ENCODE measurements around the gene OR2T5.
"Not testable (repeated sequence)": the region's sequence is repeated elsewhere in the genome, so short reads cannot be mapped to it uniquely, and the experiment has no call there.

The OR2T5 gene, protein sequence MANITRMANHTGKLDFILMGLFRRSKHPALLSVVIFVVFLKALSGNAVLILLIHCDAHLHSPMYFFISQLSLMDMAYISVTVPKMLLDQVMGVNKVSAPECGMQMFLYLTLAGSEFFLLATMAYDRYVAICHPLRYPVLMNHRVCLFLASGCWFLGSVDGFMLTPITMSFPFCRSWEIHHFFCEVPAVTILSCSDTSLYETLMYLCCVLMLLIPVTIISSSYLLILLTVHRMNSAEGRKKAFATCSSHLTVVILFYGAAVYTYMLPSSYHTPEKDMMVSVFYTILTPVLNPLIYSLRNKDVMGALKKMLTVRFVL

DNA sequence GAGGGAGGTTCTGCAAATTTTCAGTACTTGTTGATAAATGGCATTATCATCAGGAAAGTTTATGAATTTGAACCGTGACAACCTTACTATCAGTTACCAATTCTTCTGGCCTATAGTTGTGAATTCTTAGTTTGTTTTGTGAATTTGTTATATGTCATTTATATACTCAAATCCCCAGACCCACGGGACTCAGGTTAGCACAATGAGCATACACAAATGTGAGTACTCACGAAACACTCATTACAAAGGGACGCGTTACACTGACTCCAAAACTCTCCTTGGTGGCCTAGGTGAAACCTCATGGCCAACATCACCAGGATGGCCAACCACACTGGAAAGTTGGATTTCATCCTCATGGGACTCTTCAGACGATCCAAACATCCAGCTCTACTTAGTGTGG lies at the start of gene OR2T5:
OR2T5 (plus strand) TSS at position 301 of the 400 bp plus-strand sequence; CDS start at position 301, 0 bp downstream.
- in situ Hi-C loops (cut with MboI; ENCODE audit: low sequenced_read_pairs) = not testable (repeated sequence)

DNA sequence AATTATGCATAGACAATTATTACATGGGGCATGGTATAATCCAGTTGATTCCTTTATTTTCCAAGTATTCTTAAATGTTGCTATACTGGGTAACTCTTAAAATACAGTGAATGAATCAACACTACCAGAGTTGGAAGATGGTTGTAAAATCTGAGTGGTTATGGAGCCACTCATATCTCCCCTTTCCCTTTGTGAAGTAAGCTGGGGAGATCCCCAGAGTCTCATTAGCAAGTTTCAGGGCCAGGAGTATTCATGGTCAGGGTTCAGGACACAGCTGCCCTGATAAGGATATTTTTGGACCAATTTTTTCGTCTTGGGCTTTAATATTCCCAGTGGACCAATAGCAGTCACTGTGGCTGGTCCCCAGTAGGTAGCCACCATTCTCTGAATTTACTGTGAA lies 49.7 kb upstream of the OR2T5 start:
- in situ Hi-C loops (cut with MboI; ENCODE audit: low sequenced_read_pairs) = not testable (repeated sequence)

DNA sequence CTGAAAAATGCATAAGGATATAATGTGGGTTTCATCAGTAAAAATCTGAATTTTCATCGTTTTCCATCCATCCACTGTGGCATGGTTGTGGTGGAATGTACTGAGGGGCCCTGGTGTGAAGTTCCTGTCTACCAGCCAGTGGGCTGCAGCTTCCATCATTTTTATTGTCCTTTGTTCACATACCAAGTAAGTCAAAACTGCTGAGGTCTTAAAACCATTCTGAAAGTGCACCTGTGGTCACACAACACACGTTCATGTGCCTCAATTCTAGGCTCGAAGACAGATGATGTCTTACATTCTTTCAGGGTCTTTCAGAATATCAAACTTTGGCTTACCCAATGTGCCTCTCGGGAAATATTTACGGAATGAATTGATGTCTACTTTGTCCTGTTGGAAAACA lies 49.1 kb upstream of the OR2T5 start:
- in situ Hi-C loops (cut with MboI; ENCODE audit: low sequenced_read_pairs) = not testable (repeated sequence)

DNA sequence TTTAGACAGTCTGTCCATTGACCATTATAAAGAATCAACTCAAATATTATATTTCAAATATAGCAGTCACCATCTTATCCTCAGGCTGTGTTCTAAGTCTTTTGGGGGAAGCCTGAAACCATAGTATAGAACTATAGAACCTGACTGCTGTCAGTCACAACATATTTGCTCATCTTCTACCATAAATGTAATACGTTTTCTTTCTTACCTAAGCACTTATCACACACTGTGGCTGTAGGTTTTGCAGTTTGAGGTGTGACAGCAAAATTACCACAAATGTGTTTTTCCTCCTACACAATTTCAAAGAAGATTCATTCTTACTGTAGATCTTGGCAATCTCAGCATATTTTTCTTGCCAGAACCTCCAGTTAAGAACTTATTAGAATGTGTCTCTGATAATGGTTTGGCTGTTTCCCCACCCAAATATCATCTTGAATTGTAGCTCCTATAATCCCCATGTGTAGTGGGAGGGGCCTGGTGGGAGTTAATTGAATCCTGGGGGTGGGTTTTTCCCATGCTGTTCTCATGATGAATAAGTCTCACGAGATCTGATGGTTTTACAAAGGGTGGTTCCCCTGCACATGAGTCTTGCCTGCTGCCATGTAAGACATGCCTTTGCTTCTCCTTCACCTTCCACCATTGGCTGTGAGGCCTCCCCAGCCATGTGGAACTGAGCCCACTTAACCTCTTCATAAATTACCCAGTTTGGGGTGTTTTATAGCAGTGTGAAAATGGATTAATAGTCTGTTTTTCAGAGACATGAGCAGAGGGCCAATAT lies 45.7 kb upstream of the OR2T5 start:
- in situ Hi-C loops (cut with MboI; ENCODE audit: low sequenced_read_pairs) = not testable (repeated sequence)

DNA sequence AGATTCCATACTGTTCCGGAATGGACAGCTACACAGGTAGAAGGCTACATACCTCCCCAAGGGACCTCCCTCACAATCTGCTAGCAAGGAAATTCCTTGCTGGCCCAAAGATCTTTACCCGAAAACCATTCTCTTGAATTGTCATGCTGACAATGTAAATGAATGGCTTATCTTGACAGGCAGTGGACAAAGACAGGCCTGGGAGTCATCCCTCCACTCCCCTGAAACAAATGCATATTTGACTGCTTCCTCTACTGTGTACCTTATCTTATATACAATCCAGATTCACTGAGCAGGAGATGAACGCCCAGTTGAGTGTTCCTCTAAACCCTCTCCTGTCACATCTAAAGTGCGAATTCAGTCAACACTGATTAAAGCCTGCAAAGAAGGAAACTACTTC lies 43.8 kb upstream of the OR2T5 start:
- in situ Hi-C loops (cut with MboI; ENCODE audit: low sequenced_read_pairs) = not testable (repeated sequence)

DNA sequence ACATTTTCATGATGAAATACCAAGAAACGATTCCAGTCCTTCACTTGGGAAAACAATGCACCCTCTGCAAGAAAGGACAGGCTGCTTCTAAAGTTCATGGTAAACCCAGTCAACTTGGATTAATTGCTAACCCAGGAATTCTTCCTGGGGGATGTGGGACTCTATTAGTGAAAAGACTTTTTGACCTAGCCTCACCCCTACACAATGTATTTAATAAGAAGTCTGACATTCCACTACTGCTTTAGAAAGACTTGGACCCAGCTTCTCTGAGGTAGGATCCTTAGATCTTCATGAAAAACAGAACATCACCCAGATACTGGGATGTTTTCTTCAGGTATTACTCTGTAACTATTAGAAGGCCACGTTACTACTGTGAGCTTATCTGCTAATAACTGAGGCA lies 43.0 kb upstream of the OR2T5 start, which contains the start of gene OR2T2:
OR2T2 (plus strand) TSS at position 239 of the 400 bp plus-strand sequence. CDS start 7,161 bp downstream, outside the sequence.
- in situ Hi-C loops (cut with MboI; ENCODE audit: low sequenced_read_pairs) = not testable (repeated sequence)

DNA sequence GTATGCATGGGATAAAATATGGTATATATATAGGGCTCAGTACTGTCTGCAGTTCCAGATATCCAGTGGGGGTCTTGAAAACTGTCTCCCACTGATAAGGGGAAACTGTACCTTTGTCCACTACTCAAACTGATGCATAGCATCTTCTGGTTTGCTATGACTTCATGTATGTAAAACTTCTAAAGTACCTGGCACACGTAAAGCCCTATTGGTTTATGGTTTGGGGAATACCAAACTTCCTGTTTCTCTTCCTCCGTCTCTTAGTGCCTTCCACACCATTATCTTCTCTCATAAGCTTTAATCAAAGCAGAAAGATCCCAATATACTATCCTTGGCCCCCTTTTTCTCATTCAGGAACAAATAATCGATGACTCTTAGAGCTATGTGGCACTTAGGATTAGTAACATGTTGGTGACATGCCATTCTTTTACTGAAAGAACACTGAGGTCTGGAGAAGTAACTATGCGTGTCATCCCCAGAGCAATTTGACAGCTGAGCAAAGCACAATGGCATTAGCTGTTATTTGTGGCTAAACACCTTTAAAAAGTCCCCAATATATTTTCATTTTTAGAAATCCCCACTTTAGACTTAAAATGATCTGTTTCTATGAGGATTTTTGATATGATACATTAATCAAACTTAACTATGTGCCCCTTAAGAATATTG lies 39.8 kb upstream of the OR2T5 start:
- in situ Hi-C loops (cut with MboI; ENCODE audit: low sequenced_read_pairs) = not testable (repeated sequence)

DNA sequence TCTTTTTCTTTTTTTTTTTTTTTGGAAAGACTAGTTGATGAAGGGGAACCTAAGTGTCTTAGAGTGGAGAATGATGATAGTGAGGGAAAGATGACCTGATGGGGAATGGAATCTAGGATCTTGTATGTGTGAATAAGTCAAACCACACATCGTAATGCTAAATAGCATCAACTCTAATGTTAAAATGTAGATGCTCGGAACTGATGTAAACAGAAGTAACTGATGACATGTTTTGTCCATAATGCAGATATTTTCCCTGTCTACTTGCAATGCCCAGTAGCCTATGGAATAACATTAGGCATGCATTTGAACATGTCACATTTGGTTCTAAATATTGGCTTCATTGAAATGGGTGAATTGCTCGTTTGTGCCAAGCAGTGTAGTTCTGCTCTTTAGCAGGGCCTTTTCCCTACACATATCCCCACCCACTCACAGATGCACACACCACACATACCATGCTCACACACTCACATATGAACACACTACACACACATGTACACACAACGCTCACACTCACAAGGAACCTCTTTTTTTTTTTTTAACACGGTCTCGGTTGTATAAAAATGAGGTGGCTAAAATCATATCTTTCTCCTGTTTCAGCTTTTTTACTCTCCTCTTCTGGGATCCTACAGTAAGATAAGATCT lies 38.4 kb upstream of the OR2T5 start:
- in situ Hi-C loops (cut with MboI; ENCODE audit: low sequenced_read_pairs) = not testable (repeated sequence)

DNA sequence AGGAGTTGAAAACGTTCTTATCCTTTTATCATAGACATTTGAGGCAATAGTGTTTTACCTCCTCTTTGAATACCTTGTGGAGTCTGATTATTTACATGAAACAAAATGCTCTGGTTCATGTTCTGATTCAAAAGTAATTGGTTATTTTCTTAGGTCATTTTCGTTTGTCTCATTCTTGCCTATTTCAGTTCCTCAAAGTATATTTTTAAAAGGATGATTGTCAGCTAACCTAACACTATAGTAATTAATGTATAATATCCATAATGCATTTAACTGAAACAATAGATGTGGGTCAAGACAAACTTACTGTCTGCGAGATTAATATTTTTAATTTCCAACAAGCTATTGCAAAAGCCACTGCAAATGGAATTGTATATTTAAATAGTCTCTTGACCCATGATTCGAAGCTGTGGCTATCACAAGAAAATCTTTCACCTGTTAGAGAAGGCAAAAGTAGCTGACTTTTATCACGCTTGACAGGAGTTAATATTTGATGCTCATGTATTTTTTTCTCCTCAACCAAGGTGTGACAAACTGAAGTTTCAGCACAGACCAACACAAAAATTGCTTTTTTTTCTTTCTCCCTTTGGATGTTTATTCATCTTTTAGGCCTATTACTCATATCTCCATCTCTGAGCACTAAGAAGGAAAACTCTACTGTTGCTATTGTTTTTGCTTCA lies 37.8 kb upstream of the OR2T5 start:
- in situ Hi-C loops (cut with MboI; ENCODE audit: low sequenced_read_pairs) = not testable (repeated sequence)

DNA sequence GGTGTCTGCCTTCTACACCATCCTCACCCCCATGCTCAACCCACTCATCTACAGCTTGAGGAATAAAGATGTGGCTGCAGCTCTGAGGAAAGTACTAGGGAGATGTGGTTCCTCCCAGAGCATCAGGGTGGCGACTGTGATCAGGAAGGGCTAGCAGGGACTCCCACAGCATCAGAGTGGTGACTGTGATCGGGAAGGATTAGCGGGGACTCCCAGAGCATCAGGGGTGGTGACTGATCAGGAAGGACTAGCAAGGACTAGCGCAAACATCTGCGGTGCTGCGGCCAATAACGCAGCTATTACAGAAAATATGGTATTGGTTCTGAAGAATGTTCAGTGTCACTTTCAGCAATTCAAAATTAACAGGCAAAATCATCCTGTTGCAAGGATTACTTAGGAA lies 34.8 kb upstream of the OR2T5 start:
- in situ Hi-C loops (cut with MboI; ENCODE audit: low sequenced_read_pairs) = not testable (repeated sequence)

DNA sequence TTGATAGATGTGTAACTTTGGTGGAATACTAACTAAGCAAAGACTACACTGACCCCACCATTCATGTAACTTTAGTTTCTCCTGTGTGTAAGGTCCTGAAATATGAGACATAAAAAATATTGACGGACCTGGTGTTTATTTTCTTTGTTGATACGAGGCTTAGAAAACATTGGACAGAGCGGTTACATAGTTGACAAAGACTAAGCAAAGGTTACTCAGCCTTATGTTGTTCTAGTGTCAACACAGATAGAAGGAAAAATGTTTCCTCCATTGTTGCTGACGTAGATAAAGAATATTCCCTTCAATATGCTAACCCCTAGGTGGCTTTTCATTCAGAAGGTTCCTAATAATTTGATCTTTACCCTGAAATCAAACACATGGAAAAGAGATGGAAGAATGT lies 33.3 kb upstream of the OR2T5 start:
- in situ Hi-C loops (cut with MboI; ENCODE audit: low sequenced_read_pairs) = not testable (repeated sequence)

DNA sequence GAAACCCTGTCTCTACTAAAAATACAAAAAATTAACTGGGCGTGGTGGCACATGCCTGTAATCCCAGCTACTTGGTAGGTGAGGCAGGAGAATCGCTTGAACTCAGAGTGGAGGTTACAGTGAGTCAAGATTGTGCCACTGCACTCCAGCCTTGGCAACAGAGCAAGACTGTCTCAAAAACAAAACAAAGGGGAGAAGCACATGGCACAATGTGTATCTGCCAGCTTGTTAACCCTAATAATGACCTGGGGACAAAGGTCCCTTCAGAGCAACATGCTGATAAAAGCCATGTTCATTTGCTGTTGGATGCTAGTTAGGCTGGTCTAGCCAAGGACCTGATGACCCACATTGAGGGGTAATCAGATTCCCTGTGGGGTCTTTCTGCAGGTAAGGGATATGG lies 31.8 kb upstream of the OR2T5 start:
- in situ Hi-C loops (cut with MboI; ENCODE audit: low sequenced_read_pairs) = not testable (repeated sequence)

DNA sequence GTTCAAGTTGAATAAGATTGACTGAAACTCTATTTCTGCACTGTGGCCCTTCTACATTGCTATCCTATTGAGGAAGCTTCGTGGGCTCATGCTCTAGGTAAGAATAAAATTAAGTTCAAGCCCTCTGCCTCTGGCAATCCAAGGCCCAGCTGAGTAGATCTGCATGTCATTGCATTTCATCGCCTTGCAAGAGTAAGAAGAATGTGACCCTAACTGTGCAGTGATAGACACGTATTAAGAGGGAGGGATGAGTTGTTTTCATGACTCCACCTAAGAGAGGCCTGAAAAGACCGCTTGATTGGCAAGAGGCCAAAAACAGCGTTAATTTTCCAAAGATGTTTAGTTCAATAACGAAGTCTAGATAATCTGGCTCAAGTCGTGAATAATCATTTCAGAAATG lies 29.3 kb upstream of the OR2T5 start:
- in situ Hi-C loops (cut with MboI; ENCODE audit: low sequenced_read_pairs) = not testable (repeated sequence)

DNA sequence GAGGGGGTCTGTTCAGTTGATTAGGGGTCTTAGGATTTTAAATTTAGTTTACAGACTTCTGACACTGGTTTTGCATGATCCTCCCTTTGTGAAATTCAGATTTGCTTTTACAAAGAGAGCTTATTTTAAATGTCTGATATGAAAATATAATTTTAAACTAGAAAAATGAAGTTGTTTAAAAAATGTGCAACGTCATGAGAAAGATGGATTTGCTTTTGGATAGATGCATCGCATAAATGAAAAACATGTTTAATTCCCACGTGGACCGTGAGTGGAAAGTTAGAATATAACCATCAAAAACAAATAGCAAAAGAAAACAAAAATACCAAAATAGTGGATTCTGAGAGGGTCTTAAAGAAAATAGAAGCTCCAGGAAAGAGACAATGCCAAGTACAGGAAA lies 17.2 kb upstream of the OR2T5 start:
- in situ Hi-C loops (cut with MboI; ENCODE audit: low sequenced_read_pairs) = no loop called here

DNA sequence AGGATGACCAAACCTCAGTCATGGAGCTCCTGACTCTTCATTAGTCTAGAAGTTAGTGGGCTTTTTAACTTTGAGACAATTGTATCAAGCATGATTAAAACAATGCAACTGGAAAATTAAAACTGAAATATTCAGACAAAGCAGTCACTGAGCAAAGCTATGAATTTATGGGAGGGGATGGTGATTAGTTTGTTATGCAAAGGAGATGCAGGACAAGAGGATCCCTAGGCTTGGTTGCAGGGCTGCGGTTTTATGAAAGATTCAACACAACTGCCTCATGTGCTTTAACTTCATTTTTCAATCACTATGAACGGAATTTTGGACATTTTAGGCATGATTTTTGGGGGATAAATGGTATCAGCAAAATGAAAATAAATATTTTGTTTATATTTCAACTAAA lies 16.3 kb upstream of the OR2T5 start:
- in situ Hi-C loops (cut with MboI; ENCODE audit: low sequenced_read_pairs) = not testable (repeated sequence)

DNA sequence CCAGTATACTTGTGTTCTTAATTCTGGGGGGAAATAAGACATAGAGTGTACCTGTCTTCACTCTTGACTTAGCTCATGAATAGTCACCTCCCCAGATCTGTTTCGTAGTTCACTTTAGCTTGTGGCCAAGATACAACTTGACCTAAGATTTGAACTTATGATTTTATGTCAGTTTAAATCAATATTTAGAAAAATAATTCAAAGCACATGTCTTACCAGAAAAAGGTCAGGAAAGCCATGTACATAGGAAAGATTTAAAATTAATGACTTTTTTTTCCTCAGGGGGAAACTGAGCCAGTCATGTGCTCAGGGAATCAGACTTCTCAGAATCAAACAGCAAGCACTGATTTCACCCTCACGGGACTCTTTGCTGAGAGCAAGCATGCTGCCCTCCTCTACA lies 15.3 kb upstream of the OR2T5 start, which contains the start of gene OR2T3:
OR2T3 (plus strand) TSS at position 301 of the 400 bp plus-strand sequence; CDS start at position 301, 0 bp downstream.
- in situ Hi-C loops (cut with MboI; ENCODE audit: low sequenced_read_pairs) = not testable (repeated sequence)

DNA sequence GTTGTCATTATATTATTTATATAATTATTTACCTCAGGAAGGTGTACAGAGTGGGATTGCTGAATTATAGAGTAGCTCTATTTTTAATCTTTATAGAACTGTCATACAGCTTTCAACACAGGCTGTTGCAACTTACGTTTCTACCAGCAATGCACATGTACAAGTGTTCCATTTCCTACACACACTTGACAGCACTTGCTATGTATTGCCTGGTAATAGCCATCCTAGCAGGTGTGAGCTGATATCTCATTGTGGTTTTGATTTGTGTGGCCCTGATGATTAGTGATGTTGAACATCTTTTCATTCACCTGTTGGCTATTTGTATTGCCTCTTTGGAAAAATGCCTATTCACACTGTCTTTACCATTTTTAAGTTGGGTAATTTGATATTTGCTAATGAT lies 12.7 kb upstream of the OR2T5 start:
- in situ Hi-C loops (cut with MboI; ENCODE audit: low sequenced_read_pairs) = not testable (repeated sequence)

DNA sequence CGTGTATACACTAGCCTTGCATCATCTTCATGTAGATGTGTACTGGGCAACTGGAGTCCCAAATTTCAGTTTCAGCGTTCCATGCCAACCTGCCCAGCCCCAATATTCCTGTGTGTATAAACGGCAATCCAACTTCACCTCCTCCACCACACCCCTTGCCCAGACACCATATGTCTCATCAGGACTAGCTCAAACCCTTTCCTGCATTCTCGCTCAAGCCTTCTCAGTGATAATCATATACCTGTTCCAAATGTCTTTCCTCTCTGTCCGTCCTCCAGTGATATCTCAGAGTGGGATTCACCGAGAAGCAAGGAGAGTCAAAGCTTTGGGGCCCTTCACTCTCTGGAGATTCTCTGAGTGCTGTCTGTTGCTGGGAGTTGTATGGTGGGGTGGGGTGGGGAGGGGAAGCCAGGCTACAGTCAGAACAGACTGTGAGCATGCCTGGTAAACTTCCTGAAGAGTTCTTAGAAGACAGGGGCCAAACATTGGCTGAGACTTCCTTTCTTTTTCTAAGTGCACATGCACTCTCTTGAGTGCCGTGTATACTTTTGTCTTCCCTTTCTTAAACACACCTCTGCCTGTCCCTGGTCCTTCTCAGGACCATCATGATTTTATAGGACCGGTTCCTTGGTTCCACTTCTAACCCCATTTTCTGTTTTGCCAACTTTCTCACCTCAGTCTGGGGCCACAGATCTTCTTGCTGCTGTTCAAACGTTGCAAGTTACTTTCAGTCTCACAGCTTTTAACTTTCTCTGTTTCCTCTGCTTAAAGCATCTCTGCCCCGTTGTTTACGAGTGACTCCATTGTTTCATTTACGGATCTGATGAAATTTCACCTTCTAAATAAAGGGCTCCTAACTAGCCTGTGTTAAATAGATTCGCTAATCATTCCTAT lies 6.5 kb upstream of the OR2T5 start:
- in situ Hi-C loops (cut with MboI; ENCODE audit: low sequenced_read_pairs) = not testable (repeated sequence)

DNA sequence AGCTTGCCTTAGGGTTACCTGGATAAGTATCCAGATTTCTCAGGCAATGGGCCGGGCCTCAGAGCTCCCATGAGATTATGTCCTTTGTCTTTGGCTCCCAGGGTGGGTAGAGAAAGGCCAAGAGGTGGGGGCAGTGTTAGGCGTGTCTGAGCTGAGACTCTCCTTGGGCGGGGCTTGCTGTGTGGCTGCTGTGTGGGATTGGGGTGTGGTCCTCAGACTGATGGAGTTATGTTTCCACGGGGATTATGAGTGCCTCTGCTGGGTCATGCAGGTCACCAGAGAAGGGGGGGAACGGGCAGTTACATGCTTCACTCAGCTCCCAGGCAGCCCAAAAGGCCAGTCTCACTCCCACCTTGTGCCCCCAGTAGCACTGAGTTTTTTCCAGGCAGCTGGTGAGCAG lies 8.3 kb downstream of the OR2T5 start:
- in situ Hi-C loops (cut with MboI; ENCODE audit: low sequenced_read_pairs) = not testable (repeated sequence)
